Stimulated activated CD4-positive, alpha-beta T cell treated with anti-CD3 and anti-CD28 coated beads, Interleukin-1b, Interleukin-23, amount 100 ng/mL, for 48 hours (primary cell): ENCODE measurements around the gene ARL8A.
"Not testable (repeated sequence)": the region's sequence is repeated elsewhere in the genome, so short reads cannot be mapped to it uniquely, and the experiment has no call there.

Experiments
- DNase-seq: peaks from one replicate; pipeline ENCODE4 v3.0.0-alpha.2; 2020

ARL8A gene

DNA sequence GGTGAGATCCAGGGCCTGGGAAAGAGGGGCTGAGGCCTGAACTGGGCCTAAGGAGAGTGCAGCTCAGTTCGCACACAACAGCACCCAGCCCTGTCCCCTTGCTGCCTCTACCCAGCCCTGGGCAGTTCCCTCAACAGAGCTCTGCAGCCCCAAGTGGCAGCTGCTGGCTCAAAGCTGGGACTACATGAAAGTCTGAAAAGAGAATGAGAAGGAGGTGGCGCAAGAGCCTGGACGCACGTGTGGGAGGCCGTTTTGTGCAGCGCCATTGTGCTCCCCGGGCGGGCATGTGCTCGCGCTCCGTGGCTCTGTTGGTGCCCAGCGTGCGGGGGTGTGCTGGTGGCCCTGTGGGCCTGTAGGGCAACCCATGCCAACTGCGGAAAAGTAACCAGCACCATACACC, 11.5 kb downstream of the ARL8A start:
- no peak for DNase-seq

DNA sequence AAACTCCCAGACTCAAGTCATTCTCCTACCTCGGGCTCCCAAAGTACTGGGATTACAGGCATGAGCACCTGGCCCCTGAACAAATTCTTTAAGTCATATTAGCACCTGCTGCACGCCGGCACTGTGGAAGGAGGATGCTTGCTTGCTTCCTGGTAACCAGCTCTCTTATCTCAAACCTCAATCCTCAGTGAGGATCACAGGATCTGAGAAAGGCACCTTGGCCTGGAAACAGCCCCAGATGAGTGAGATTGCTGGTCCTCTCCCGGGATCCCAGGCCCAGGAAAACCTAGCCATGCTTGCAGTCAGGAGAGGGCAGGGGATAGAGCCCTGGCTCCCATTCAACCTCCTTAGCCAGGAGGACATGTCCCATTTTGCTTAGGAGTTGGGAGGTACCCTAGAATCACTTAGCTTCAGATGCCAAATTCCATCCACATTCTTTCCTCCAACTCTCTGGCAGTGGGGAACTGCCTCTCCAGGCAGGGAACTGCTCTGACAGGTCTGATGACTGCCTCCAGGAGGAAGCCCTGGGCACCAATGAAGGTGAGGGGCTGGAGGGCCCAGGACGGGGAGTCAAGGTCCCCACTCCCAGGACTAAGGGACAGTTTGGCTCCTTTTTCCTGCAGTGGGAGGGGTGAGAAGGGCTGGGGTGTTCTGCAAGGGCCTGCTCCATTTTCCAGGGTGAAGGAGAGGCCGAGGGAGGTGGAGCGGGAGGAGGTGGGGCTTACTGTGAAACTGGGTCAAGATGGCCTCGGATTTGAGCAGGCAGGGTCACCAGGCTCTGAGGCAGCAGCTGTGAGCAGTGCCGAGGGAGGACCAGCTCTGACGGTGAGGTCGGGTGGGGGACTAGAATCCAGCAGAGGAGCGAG, 12.3 kb downstream of the ARL8A start:
- no peak for DNase-seq

DNA sequence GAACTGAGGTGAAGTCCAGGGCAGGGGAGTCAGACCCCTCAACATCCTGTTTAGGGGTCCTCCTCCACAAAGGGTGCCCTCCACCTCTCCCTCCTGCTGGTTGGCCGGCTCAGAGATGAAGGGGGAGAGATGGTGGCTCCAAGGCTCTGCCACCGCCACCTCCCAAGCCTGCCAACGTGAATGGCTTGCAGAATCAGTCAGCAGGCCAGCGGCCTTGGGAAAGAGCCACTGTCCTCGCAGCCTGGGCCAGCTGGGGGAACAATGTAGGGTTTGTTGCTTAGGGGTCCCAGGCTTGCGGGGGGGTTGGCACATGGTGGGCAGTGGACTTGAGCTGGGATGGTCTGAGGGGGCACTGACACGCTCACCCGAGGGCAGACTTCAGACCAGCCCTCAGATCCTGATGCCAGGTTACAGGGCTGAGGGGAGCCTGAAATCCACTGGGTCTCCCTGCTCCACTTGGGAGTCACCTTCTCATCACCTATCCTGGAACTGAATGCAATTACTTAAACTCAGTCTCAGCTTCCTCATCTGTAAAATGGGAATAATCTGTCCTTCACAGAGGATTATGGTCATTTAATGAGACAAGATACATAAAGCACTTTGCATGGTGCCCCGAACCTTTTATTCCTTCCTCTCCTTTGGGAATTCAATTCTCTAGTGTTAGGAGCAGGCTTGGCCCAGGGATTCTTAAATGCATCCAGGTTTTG, 13.6 kb downstream of the ARL8A start:
- DNase-seq, result no peak

DNA sequence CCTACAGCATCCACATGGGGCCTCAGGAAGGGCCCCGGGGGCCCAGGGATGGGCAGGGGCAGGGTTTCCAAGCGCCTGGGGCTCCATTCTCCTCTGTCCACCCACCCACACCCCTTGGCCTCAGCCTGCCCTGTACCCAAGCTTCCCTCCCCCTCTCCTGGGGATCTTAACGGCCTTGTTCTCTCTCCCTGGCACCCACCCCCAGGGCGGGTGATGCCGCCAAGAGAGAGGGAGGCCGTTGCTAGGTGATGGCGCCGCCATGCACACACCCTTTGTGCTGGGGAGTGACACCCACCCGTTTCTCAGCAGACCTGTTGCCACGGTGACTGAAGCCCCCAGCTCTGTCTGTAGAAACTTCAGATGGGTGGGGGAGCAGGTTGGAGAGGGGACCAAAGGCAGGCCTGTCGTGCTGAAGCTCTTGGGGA, 14.2 kb downstream of the ARL8A start:
- DNase-seq, result no peak

DNA sequence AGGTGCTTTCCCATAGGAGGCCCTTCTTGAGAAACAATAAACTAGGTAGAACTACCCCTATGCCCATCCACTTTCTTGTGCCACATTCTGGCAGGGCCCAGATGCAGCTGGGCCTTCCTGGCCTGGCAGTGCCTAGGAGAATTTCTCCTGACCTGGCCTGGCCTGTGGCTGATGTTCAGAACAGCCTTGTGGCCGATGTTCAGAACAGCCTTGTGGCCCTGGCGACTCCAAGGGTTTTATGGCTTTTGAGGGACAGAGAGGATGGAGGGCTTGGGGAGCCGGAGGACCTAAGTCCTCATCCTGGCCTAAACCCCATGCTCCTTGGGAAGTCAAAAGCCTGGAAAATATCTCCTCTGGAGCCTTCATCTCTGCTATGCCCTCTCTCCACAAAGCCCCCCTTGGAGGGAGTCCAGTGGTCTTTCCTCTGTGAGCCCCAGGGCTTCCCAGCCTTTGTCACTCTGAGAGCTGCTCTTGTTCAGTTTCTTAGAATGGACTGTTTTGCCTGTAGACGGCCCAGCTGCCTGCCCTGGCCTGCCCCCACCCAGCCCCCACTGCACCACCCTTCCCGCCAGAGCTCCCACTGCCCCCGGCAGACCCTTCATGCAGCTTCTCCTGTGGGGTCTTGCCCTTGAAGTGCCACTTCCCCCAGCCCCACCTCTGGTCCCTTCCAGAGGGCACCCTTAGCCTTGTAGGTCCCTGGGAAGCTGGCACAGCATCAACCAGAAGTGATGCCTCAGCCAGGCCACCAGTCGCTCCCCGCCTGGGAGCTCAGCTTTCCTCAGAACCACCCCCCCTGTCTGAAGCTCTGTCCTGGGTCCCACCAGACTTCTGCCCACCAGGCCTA, 14.9 kb downstream of the ARL8A start:
- DNase-seq, result no peak

DNA sequence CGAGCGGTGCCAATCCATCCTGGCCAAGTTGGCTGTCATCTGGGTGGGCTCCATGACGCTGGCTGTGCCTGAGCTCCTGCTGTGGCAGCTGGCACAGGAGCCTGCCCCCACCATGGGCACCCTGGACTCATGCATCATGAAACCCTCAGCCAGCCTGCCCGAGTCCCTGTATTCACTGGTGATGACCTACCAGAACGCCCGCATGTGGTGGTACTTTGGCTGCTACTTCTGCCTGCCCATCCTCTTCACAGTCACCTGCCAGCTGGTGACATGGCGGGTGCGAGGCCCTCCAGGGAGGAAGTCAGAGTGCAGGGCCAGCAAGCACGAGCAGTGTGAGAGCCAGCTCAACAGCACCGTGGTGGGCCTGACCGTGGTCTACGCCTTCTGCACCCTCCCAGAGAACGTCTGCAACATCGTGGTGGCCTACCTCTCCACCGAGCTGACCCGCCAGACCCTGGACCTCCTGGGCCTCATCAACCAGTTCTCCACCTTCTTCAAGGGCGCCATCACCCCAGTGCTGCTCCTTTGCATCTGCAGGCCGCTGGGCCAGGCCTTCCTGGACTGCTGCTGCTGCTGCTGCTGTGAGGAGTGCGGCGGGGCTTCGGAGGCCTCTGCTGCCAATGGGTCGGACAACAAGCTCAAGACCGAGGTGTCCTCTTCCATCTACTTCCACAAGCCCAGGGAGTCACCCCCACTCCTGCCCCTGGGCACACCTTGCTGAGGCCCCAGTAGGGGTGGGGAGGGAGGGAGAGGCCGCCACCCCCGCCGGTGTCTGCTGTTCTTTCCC, 16.5 kb downstream of the ARL8A start:
- no peak for DNase-seq

DNA sequence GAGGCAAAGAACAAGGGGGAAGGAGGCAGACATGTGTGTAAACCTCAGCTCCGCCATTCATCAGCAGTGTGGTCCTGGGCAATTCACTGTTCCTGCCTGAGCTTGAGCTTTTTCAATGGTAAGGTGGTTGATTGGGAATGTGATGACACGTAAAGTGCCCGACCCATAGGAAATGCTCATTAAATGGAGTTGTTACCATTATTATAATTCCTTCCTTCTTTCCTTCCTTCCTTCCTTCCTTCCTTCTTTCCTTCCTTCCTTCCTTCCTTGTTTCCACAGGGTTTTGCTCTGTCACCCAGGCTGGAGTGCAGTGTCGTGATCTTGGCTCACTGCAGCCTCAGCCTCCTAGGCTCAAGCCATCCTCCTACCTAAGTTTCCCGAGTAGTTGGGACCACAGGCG, 17.5 kb downstream of the ARL8A start:
- DNase-seq, result no peak

DNA sequence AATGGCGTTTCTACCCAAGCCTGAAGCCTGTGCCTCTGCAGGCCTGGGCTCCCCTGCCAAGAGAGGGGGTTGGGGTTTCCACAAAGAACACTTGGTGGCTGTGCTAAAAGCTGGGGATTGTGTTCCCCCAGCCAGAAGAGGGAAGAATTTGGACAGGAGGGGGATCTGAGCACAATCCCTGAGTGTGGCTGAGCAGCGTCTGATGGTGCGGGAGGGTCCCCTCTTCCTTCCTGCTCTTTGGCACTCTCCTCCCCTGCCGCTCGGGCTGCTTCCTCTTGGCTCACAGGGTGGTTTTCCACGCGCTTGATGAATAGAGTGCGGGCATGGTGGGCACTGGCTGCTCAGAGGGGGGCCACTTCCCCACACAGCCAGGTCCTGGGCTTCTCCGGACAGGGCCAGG, 18.1 kb downstream of the ARL8A start:
- DNase-seq, result no peak

DNA sequence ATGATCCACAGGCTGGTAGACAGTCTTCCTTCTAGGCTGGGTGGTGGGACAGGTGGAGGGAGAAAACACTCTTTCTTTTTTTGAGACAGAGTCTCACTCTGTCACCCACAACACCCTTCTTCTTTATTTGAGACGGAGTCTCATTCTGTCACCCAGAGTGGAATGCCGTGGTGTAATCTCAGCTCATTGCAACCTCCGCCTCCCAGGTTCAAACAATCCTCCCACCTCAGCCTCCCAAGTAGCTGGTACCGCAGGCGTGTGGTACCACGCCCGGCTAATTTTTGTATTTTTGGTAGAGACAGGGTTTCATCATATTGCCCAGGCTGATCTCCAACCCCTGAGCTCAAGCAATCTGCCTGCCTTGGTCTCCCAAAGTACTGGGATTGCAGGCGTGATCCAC, 18.9 kb downstream of the ARL8A start:
- DNase-seq, result no peak

DNA sequence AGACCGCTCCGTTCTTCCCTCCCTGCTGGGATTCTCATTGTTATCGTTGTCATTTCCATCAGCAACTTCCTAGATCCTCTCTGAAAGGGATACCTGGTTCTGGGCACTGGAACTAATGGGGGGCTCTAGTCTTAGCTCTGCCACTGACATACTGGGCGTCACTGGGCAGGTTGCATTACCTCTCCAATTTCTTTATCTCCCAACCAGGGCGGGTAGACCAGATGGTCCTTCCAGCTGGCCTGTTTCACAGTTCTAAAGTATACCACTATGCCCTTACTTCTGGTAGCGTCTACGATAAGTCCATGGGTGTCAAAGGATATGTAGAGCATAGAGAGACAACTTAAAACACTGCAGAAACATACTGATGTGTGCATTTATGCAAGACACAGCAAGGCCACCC, 20.4 kb downstream of the ARL8A start:
- no peak for DNase-seq

DNA sequence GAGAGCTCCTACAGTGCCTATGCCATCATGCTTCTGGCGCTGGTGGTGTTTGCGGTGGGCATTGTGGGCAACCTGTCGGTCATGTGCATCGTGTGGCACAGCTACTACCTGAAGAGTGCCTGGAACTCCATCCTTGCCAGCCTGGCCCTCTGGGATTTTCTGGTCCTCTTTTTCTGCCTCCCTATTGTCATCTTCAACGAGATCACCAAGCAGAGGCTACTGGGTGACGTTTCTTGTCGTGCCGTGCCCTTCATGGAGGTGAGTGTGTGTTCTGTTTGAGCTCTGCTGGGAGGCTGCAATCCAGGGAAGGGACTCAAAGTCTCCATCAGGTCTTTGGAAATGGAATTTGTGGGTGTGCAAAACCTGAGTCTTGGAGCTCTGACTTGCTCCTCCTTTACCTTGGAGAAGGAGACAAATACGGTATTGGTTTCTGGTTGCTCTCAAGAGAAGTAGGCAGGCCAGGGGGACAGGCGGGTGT, 21.2 kb downstream of the ARL8A start:
- no peak for DNase-seq

DNA sequence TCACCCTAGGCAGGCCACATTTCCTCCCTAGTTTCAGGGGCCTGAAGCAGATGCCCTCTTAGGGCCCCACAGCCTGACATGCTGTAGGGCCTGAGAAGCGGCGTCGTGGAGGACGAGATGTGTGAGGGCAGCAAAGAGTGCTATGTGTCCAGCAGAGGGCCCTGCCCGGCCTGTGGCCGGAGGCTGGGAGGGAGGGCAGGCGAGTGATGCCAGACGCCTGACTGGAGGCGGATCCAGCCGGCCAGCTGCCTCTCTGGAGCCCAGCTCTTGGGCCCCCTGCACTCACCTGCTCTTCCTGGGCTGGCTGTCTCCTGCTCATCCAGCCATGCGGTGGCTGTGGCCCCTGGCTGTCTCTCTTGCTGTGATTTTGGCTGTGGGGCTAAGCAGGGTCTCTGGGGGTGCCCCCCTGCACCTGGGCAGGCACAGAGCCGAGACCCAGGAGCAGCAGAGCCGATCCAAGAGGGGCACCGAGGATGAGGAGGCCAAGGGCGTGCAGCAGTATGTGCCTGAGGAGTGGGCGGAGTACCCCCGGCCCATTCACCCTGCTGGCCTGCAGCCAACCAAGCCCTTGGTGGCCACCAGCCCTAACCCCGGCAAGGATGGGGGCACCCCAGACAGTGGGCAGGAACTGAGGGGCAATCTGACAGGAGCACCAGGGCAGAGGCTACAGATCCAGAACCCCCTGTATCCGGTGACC, 21.8 kb downstream of the ARL8A start, which contains the start of gene GPR37L1:
TSS of gene GPR37L1 (plus strand) at position 279 of the 697 bp plus-strand sequence. CDS start at position 326, 47 bp downstream.
- no peak for DNase-seq

DNA sequence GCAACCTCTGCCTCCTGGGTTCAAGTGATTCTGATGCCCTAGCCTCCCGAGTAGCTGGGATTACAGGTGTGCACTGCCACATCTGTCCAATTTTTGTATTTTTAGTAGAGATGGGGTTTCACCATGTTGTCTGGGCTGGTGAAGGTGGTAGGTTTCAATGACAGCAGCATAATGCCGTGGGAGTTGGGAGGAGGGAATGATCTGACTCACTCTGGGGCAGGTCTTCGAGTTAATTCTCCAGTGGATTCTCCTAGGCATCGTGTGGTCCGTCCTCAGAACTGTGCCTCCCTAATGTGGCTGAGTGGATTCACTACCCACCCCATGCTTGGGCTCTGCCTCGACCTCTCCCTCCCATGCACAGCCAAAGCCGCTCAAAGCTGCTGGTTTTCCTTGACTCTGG, 23.5 kb downstream of the ARL8A start:
- no peak for DNase-seq

DNA sequence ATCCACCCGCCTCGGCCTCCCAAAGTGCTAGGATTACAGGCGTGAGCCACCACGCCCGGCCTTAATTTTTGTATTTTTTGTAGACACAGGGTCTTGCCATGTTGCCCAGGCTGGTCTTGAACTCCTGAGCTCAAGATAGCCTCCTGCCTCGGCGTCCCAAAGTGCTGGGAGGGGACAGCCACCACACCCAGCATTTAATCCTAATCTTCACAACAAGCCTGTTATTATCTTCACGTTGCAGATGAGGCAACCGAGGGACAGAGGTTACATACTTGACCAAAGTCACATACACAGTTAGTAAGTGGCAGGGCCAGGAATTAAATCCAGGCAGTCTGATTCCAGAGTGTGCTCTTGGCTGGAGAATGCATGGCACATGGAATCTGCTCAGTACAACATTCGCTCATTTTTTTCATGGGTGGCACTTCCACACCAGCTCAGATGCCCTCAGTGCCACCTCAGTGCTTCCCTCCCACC, 26.6 kb downstream of the ARL8A start:
- DNase-seq, result no peak

DNA sequence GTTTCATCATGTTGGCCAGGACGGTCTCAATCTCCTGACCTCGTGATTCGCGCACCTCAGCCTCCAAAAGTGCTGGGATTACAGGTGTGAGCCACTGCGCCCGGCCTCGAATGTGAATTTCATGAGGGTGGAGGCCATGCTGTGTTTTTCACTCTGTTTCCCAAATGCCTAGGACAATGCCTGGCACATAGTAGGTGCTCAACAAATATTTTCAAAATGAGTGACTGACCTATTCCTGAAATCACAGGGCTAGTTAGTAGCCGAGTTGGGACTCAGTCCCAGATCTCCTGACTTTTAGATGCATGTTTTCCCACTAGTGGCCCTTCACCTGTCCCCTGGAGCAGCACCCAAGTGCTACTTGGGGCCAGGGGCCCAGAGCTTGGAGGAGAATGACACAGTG, 28.2 kb downstream of the ARL8A start:
- DNase-seq, result no peak

DNA sequence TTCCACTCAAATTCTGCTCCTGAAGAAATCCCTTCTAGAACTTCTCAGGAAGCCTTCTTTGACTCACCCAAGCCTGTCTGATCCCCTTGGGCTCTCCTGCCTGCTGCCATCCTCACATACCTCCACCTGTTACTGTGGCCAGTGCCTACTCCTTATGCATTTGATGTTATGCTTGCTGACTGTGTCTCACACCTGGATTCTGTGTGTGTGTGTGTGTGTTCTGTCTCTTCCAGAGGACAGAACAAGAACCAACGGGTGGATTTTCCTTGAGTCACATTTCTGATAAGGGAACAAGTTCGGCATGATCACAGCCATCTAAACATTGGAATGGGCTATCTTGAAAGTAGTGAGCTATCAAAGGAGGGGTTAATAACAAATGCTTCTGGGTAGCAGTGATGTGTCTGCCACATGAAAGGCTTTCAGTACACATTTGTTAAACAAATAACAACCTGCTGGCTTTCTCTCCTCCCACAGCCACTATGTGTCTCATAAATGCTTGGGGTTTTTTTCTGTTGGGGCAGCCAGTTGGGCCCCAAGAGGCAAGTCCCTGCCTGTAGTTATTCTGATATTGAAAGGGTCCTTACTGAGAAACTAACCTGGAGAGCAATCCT, 30.7 kb downstream of the ARL8A start:
- no peak for DNase-seq

DNA sequence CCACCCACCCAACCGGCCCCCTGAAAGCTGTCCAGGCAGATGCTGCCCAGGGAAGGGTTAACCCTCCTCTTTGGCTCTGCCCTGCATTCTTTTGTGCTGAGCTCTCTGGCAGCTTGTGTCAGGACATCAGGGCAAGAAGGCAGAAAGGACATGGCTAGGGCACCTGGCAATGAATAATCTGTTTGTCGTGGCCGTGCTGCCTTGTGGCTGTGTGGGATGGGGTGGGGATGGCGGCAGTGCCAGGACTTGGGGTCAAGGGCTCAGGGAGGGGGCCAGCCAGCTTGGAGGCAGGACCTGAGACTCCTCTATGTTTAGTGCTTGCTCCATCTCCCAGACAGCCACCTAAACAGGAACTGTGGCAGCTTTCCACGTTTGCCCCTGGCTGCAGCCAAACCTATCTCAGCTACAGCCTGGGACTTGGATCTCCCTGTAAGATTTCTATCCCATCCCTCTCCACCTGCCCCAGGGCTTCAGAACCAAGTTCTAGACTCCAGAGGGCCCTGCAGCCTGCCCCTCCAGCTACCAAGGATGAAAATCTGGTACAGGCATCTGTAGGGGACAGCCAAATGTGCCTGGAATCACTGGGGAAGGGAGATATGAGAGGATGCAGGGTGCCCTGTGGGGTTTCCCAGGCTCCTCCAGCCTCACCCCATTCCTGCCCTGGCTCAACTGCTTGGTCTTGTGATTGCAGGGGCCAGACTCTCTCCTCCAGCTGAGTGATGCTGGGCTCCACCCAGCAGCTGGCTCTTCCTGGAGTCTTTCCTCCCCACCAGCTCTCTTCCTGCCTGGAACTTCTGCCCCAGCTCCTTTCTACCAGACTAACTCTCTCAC, 31.5 kb downstream of the ARL8A start:
- DNase-seq, result no peak

DNA sequence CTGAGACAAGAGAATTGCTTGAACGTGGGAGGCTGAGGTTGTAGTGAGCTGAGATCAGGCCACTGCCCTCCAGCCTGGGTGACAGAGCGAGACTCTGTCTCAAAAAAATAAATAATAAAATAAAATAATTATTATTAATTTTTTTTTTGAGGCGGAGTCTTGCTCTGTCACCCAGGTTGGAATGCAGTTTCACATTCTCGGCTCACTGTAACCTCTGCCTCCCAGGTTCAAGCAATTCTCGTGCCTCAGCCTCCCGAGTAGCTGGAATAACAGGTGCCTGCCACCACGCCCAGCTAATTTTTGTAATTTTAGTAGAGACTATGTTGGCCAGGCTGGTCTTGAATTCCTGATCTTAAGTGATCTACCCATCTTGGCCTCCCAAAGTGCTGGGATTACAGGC, 32.9 kb downstream of the ARL8A start:
- DNase-seq, result not testable (repeated sequence)

DNA sequence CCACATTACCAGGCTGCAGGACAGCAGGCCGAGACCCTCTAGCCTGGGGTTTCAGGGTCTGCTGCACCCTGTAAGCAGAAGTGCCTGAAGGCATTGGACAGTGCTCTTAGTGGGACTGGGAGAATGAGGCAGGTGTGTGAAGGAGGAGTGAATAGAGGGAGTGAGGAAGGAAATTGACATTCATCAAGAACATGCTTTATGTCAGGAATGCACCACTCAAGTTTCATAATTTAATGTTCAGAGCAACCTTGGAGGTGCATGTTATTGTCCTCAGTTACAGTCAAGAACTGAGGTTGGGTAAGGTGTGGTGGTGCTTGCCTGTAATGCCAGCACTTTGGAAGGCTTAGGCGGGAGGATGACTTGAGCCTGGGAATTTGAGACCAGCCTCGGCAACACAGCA, 33.6 kb downstream of the ARL8A start:
- no peak for DNase-seq
